Measurements from ENCODE around the gene MCHR2.

DNA sequence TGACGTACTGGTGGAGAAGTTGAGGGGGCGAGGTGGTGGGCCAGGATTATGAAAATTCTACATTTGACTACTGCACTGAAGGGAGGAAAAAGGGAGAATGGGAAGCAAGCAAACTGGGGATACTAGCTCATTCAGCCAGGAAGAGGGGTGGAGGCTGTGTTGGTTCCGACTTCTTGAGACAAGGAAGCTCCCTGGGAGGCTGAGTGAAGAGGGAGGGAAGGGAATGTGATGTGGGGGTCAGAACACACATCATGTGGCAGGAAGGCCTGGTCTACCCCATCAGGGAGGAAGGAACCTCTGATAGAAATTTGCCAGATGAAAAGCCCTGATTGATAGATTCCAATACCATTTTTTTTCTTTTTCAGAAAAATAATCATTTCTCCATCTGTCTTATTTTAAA lies 28.8 kb upstream of the MCHR2 start:
- TF ChIP-seq, protein P1, sequence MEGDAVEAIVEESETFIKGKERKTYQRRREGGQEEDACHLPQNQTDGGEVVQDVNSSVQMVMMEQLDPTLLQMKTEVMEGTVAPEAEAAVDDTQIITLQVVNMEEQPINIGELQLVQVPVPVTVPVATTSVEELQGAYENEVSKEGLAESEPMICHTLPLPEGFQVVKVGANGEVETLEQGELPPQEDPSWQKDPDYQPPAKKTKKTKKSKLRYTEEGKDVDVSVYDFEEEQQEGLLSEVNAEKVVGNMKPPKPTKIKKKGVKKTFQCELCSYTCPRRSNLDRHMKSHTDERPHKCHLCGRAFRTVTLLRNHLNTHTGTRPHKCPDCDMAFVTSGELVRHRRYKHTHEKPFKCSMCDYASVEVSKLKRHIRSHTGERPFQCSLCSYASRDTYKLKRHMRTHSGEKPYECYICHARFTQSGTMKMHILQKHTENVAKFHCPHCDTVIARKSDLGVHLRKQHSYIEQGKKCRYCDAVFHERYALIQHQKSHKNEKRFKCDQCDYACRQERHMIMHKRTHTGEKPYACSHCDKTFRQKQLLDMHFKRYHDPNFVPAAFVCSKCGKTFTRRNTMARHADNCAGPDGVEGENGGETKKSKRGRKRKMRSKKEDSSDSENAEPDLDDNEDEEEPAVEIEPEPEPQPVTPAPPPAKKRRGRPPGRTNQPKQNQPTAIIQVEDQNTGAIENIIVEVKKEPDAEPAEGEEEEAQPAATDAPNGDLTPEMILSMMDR (IDR thresholded peaks at IDR 0.05), result no peak
- TF ChIP-seq RFX5 (IDR thresholded peaks at IDR 0.05) (no peak), CHD2 (IDR thresholded peaks at IDR 0.05; ENCODE audit: low read length, partially characterized antibody) (no peak), HDAC2 (IDR thresholded peaks at IDR 0.05) (no peak)
- TF ChIP-seq, protein P2, sequence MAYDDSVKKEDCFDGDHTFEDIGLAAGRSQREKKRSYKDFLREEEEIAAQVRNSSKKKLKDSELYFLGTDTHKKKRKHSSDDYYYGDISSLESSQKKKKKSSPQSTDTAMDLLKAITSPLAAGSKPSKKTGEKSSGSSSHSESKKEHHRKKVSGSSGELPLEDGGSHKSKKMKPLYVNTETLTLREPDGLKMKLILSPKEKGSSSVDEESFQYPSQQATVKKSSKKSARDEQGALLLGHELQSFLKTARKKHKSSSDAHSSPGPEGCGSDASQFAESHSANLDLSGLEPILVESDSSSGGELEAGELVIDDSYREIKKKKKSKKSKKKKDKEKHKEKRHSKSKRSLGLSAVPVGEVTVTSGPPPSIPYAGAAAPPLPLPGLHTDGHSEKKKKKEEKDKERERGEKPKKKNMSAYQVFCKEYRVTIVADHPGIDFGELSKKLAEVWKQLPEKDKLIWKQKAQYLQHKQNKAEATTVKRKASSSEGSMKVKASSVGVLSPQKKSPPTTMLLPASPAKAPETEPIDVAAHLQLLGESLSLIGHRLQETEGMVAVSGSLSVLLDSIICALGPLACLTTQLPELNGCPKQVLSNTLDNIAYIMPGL (CRISPR knock-in tag; IDR thresholded peaks at IDR 0.05; ENCODE audit: borderline replicate concordance), result no peak
